Measurements from ENCODE around the gene LONP1.
"Not testable (repeated sequence)": the region's sequence is repeated elsewhere in the genome, so short reads cannot be mapped to it uniquely, and the experiment has no call there.

The LONP1 gene

DNA sequence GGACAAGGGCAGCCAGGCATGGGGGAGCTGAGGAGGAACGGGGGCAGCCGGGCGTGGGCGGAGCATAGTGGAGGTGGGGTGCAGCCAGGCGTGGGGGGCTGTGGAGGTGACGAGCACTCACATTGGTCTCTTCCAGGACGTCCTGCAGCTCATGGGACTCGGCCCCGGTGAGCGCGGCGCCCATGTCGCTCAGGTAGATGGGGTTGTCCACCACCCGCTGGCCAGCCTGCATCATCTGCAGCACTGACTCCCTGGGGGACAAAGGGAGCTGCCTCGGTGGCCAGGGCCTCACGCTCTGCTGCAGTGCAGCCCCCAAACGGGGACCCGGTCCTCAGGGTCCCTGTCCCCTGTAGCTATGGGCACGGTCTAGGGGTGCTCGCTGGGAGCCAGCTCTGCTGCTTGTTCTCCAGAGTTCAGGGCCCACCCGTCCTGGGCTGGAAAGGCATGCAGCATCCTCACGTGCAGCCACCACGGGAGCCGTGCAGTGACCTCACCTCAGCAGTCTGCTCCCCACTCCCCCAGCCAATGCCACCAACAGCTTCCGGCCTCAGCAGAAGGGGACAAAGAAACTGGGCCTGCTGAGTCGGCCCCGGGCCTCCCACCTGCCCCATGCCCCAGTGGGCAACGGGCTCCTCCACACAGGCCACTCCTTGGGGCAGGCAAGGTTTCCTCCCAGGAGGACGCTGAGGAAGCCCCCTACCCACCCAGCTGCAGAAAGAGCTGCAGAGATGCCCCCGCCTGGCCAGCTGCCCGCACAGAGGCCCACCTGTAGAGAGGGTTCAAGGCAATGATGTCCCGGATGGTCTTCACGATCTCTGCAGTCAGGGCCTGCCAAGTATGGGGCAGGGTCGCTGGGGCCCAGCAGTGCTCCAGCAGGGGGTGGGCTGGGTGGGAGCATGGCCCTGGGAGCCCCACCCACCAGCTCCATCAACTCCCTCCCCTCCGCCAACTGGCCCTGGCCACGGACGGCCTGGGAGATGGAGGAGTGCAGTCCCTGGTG lies 12.1 kb downstream of the LONP1 start:
- DNase-seq = no peak

DNA sequence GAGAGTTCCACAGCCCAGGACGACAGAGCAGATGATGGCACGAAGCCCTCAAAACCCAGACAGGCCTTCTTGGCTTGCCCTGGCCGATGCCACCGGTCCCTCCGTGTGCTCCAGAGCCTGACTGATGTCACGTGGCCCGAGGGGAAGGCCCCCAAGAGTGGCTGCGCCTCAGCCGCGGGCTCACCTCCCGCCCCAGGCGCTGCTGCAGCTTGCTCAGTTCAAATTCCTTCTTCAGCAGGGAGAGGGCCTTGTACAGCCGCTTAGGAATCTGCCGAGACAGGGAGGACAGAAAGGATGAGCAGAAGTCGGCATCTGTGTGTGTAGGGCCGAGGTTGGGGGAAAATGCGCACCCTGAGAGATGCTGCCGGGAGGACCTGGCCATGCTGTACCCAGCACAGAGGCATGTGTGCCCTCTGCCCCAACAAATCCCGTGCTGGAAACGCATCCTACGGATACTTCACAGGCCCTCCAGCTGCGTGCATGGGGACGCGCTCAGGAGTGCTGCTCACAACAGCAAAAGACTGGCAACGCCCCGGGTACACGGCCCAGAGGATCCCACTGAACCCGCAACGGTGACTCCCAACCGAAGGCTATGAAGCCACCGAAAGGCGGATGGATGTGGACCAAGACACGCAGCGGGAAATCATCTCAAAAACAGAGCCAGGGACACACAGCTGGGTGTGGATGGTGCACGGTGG lies 12.9 kb downstream of the LONP1 start:
- DNase-seq = no peak

DNA sequence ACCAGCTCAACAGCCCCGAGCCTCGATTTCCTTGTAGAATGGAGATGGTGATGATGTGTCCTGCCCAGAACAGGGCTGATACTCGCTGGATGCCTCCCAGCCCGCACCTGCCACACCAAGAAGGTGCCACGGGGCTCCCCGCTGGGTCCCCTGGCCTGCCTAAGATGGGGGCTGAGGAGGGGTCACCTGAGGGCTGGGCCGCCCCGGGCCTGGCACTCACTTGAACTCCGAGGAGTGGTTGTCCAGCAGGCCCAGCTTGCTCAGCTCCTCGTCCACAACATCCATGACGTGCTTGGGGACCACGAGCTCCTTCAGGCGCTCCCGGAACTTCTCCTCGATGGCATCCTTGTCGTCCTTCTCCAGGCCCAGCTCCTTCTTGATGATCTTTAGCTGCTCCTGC lies 14.4 kb downstream of the LONP1 start:
- no peak for DNase-seq

DNA sequence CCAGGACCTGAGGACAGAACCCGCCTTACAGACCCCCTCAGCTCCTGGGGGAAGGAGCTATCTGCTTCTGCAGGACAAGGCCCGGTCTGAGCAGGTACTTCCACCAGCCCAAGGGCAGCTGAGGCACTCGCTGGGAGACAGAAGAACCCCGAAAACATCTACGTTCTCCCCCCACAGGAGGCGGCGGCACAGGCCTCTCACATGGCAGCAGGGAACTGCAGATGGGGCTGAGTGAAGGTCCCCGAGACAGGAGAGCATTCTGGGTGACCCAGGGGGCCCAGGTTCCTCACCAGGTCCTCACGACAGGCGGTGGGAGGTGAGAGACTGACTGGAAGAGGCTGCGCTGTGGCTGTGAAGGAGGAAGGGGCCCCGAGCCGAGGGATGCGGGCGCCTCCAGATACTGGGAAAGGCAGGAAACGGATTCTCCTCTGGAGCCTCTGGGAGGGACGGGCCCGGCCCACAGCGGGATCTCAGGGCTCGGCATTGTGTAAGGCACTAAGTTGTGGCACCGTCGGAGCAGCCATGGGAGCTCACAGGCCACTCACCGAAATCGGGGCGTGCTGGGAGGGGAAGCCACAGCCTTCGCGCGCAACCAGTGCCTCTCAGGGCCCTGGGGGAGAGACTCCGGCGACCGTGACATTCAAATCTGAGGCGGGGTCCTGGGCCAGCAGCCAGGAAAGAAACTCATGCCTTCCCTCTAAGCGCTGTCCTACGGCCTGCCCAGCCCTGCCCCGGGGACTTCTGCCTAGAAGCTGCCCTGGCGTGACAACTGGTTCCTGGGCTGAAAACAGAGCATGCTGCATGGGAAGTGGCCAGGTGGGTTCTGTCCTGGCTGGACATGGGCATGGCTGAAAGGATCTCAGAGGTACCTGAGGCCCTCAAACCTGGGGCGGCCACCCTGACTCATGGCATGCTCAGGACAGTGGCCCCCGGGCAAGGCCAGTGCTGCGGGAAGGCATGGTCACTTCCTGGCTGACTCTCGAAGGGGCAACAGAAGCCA lies 15.8 kb downstream of the LONP1 start:
- DNase-seq = no peak

DNA sequence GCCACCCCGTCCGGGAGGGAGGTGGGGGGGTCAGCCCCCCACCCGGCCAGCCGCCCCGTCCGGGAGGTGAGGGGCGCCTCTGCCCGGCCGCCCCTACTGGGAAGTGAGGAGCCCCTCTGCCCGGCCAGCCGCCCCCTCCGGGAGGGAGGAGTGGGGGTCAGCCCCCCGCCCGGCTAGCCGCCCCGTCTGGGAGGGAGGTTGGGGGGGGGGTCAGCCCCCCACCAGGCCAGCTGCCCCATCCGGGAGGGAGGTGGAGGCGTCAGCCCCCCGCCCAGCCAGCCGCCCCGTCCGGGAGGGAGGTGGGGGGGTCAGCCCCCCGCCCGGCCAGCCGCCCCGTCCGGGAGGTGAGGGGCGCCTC lies 17.9 kb downstream of the LONP1 start:
- DNase-seq = not testable (repeated sequence)

DNA sequence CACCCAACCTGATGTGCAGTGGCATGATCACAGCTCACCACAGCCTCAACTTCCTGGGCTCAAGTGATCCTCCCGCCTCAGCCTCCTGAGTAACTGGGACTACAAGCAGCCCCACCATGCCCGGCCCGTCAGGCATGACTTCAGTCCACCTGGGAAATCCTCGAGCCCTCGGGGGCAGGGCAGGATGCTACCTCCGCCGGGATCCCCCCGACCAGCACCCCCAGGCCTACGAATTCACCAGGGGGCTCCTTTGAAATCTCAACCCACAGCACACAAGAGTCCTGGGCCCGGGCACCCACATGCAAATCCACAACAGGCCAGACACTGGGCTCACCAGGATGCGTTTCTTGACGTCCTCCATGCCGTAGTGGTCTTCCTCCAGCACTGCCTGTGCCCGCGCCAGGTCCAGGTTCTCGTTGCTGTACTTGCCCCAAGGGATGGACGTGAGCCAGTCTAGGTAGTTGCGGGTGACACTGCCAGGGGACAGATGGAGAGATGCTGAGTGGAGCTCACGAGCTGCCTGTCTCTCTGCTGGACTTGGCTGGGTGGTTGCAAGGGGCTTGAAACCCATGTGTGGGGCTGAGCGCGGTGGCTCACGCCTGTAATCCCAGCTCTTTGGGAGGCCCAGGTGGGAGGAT lies 19.4 kb downstream of the LONP1 start:
- no peak for DNase-seq

DNA sequence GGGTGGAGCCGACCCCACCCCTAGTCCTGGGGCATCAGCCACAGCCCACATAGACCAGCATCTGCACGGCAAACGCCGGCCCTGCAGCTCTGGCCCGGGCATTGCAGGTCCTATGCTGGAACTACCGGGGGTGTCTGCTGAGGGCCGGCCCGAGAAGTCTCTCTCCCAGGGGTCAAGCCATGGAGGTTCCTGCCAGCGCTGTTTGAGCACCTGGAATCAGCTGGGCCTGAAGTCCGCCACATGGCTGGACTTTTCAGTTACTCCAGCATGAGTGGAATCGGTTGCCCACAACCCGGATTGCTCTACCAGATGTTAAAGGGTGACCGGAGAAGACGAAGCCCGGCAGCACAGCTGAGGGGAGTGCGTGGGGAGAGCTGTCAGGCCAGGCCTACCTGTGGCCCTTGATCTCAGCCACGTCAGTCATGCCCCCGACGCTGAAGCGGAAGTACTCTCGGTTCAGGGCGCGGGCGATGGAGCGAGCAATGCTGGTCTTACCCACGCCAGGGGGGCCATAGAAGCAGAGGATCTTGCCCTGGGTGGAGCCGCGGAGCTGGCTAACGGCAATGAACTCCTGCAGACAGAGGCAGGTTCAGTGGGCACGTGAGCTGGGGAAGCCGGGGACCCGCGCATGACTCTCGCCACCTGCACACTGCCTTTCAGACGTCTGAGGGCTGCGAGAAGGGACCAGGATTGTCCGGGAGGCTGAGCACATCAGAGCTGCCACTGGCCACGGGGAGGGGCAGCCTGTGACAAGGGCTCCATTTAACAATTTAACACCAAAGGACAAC lies 21.1 kb downstream of the LONP1 start:
- no peak for DNase-seq

DNA sequence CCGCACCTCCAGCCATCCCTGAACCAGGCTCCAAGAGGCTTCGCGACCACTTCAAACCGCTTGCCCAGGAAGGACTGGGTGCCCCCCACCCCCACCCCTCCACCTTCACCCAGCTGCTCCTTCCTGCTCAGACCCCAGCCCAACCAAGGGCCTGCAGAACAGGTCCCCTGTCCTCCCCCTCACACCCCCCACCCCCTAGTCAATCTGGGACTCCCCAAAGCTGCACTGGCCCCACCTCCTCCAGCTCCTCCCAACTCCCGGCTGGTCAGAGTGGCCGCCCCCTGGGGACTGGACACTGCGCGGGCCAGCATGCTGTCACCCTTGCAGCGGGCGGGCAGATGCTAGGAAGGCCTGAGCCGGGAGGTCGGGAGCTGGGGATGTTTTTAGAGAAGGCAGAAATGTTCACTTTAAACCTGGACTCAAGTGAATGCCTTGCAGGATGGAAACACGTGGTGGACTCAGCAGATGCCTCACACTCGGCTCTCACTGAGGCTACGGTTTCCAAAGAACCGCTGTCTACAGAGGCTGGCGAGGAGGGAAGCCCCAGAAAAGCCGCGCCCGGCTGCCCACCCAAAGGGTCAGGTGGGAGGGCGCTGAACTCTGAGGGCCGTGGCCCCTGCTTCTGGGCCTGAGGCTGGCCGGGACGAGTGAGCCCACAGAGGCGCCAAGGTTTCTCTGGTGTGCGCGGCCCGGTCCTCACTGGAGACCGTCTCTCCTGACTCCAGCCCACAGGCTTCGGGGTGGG lies 21.9 kb downstream of the LONP1 start:
- no peak for DNase-seq

DNA sequence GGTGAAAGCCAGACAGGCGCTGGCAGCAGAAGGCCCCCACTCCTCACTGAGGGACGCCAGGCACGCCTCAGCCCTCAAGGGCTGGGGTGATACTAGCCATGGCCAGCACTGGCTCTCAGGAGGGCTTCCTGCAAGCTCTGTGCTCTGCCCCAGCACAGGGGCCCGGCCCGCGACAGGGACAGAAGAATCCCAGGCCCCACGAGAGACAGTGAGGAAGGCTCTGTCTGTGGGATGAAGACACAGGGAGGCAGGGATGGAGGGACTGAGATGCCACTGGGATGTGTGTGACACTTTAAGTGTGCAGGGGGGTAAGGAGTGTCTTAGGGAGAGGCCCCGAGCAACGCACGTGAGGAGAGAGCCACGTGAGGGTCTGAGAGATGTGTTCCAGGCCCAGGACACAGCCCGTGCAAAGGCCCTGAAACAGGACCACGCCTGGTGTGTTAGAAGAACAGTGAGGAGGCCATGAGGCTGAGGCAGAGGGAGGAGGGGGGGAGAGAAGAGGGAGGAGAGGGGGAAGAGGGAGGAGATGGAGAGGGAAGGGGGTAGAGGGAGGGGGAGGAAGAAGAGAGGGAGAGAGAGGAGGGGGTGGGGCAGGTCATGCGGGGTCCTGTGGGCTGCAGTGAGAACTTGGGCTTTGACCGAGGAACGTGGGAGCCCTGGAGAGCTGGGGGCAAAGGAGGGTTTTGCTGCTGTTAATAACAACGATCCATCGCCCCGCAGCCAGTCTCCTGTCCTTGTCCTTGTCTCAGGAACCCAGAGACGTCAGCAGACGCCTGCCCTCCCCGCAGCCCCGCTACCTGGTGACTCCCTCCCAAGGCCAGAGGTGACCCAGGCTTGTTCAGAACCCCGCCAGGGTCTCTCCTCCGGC lies 22.7 kb downstream of the LONP1 start:
- no peak for DNase-seq

DNA sequence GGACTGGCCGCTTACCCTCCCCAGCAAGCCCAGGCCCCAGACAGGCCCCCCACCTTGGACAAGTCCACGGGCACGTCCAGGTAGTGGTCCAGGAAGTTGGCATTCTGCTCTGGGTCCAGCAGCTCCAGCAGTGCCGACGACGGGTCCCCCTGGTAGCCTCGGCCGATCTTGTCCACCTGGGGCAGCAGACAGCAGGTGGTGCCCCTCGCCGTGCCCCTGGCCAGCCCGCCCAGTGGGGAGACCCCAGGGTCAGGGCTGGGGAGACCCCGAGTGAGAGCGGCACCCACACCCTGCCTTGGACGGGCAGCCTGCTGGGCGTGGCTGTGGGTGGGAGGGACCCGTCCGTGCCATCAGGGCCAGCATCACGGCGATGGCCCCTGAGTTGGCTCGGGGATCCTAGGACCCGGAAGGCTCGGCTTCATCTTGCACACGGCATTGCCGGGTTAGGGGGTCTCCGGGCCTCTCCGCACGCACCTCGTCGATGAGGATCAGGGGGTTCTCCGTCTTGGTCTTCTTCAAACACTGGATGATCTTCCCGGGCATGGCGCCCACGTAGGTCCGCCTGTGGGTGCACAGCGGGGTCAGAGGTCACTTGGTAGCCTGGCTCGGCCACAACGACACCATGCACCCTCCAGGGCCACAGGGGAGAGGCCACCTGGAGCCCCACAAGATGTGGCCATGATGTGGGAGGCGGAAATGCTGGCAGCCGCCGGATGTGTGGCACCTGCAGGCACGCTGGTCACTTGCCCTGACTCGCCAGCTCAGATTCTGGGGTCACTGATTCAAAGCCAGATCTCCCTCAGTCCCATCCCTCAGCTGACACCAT lies 23.5 kb downstream of the LONP1 start:
- DNase-seq = no peak

DNA sequence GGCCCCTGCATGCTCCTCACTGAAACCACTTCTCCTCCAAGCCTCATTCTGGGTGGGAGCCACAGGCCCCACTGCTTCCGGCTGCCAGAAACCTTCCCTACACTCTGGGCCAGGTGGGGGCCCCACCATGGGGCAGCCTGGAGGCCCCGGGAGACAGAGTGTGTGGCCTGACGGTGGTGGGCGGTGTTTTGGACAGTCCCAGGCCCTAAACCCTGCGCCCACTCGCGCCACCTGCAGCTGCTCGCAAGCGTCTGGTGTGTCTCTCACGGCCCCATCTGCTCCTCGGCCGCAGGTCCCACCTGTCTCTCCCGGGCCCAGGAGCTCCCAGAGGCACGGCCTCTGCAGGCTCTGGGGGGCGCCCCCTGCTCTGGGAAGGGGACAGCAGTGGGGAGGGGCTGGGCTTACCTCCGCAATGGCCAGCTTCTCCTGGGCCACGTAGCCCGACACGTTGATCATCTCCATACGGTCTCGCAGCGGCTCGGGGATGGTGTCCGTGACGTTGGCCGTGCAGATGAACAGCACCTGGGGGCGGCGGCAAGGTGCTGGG lies 24.2 kb downstream of the LONP1 start:
- DNase-seq = no peak

DNA sequence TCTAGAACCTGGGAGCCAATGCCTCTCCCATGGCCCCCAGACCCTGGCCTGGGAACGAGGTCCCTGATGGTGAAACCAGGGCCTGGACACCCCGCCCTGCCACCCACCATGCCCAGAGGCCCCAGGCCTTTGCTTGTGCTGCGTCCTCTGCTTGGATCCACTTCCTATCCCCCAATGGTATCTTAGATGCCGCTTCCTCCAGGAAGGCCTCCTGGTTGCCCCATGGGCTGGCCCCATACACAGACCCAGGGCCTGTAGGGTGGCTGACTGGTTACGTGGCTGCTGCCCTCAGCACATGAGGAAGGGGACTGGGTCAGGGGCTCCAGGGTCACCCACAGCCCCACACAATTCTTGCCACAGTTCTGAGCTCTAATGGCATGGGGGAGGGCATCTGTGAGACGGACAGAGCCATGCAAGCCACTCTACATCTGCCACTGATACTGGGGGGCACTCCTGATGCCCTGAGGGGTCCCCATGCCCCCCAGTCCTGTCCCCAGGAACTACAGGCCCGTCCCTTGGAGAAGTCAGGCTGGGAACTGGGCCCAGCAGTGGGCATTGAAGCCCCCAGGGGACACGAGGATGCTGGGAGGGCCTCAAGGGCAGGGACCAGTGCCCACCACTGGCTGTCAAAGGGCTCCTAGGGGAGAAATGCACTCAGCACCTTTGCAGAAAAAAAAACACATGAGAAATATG lies 24.8 kb downstream of the LONP1 start:
- no peak for DNase-seq

DNA sequence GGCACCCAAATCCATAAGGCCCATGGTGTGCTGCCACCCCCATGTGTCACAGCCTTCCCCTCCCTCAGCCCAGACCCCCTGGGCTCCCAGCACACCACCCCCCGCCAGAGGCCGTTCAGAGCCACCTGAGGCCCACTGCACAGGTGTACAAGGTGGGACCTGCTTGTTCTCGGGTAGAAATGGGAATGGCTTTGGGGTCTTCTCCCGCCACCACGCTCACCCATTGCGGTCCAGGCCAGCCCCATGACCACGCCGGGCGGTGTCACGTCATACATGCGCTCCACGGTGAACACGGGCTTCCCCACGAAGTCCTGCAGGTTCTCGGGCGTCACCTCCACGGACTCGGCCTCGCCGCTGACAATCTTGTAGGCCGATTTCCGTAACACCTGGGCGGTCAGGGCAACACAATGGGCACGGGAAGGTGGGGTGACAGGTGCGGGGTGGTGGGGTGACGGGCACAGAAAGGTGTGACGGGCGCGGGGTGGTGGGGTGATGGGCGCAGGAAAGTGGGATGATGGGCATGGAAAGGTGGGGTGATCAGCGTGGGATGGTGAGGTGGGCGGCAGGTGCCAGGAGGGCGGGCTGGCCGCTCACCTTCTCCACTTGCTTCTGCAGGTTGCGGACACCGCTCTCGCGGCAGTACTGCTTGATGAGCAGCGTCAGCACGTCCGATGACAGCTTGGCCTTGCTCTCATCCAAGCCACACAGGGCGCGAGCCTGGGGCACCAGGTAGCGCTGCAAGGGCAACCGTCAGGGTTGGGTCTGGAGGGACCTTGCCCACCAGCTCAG lies 25.6 kb downstream of the LONP1 start:
- no peak for DNase-seq

DNA sequence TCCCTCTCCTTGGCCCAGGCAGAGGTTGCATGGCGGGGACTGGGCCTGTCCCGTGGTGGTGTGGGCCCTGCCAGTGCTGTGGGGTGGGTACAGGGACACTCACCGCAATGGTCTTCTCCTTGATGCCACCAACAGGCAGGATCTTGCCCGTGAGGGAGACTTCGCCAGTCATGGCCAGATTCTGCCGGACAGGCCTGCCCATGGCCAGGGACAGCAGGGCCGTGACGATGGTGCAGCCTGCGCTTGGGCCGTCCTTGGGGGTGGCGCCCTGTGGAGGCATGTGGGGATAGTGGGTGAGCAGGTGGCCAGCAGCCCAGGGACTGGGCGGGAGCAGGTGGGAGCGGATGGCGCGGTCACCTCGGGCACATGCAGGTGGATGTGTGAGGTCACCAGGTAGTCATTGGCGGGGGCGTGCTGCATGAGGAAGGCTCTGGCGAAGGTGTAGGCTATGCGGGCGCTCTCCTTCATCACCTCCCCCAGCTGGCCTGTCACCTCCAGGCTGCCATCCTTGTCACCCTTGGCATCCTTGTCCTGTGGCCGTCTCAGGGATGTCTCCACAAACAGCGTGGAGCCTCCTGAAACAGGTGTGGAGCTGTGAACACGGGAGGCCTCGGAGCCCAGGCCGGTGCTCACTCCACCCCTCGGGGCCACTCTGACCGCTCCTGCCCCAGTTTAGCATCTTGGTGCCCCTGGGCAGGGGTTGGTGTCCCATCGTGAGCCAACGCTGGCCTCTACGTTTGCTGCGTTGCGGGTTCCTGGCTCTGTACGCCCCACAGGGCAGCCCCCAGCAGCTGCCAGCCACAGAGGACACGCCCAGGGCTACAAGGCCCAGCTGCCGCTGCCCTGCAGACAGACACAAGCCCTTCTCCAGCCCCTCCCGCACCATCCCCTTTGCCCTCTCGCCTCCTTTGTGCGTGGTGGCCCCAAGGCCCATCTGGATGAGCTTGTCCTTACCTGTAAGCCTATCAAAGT lies 26.5 kb downstream of the LONP1 start:
- no peak for DNase-seq

DNA sequence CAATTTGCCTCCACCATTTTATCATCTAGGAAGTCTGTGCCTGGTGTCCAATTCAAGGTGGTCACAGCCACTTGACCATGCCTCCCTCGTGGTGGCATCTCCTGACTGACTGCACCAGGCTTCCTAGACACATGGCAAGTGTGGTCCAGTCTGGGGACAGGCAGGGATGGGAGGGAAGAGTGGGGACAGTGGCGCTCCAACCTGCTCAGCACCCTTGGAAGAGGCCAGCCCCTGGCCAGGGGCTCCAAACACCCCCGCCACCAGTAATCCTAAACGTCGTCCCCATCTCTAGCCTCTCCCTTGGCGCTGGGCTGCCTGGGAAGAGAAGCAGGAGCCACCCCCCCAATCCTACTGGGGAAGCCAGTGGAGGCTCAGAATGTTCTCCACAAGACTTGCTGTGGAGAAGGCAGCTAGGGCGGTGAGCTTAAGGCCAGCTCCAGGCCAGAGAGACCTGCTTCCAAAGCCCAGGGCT lies 27.2 kb downstream of the LONP1 start:
- DNase-seq = no peak

All from T1000 (cell line).